Measurements from ENCODE around the gene HTR5A.

Gene HTR5A

DNA sequence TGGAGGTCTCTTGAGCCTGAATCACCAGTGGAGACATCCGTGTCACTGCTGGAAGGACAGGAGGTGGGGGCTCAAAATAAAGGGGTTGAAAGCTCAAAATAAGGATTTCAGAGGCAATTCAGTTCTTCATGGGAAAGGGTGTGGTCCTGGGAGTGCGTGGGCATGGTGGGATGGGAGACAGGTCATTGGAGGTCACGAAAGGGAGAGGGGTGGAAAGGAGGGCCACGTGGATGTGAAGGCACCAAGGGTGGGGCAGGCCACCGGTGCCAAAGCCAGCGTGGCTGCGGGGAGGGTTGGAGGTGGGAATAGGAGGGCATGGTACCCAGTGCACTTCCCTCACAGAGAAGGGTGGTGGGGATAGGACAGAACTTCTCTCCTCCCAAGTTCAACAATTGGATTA lies 59.7 kb downstream of the HTR5A start:
- H3K79me2 ChIP-seq (ENCODE audit: low read length): no peaks in the 10 kb centered on the region
- peaks cover 9% of the 10 kb centered on the region for H3K9me3 ChIP-seq (ENCODE audit: insufficient read depth, low read length)
- H3K4me2 ChIP-seq (ENCODE audit: low read length): no peak overlapping the region
- H2AFZ ChIP-seq (ENCODE audit: low read depth, low read length): no peak overlapping the region
- no peak overlapping the region for H3K4me3 ChIP-seq (ENCODE audit: low read length)
- peaks cover 8% of the 10 kb centered on the region for H3K36me3 ChIP-seq (replicated peaks; ENCODE audit: low read depth, low read length)
- H4K20me1 ChIP-seq (ENCODE audit: insufficient read depth, low read length): no peaks in the 10 kb centered on the region
- H3K27ac ChIP-seq (ENCODE audit: low read length): no peak overlapping the region
- TF ChIP-seq, protein P1, sequence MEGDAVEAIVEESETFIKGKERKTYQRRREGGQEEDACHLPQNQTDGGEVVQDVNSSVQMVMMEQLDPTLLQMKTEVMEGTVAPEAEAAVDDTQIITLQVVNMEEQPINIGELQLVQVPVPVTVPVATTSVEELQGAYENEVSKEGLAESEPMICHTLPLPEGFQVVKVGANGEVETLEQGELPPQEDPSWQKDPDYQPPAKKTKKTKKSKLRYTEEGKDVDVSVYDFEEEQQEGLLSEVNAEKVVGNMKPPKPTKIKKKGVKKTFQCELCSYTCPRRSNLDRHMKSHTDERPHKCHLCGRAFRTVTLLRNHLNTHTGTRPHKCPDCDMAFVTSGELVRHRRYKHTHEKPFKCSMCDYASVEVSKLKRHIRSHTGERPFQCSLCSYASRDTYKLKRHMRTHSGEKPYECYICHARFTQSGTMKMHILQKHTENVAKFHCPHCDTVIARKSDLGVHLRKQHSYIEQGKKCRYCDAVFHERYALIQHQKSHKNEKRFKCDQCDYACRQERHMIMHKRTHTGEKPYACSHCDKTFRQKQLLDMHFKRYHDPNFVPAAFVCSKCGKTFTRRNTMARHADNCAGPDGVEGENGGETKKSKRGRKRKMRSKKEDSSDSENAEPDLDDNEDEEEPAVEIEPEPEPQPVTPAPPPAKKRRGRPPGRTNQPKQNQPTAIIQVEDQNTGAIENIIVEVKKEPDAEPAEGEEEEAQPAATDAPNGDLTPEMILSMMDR (IDR thresholded peaks at IDR 0.05; ENCODE audit: low read depth, low read length): no peak
- no peak for TF ChIP-seq EZH2phosphoT487 (IDR thresholded peaks at IDR 0.05; ENCODE audit: low read depth)
- no peak overlapping the region for H3K9ac ChIP-seq (ENCODE audit: low read length)
- H3K4me1 ChIP-seq (ENCODE audit: low read length): peaks cover 7% of the 10 kb centered on the region
- H3K27me3 ChIP-seq (ENCODE audit: low read depth, low read length): no peaks in the 10 kb centered on the region

DNA sequence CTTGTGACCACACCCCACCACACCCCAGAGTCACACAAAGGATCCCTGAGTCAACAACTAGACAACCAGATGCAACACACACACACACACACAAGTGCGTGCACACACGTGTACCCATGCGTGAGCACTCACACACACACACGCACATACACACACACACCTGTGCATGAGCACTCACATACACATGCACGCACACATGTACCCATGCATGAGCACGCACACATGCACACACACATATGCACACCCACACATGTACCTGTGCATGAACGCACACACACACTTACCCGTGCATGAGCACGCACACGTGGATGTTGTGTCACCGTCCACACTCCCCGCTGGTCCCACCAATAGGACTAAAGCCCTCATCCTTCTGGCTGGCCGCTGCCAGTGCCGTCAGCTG lies 60.4 kb downstream of the HTR5A start:
- H3K36me3 ChIP-seq (replicated peaks; ENCODE audit: low read depth, low read length): peaks cover 1% of the 10 kb centered on the region
- H3K27me3 ChIP-seq (ENCODE audit: low read depth, low read length): no peaks in the 10 kb centered on the region

DNA sequence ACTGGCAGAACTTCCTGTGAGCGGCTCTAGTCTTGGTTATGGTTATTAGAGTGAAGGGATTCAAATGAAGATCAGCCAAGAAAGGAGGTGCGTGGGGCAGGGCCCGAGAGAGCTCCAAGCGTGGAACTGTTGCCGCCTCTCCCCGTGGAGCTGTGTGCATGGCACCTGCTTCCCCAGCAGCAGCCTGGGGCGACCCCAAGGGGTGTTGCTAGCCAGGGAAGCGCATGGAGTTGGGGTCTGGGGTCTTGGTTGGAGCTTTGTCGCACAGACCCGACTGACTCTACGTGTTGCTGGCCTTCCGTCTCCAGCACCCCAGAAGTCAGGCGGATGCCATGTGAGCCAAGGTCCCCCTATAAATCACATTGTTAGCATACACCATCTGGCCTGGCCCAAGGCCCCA lies 61.0 kb downstream of the HTR5A start:
- Histone ChIP-seq H3K4me1 (ENCODE audit: low read length) (no peaks in the 10 kb centered on the region), H3K36me3 (replicated peaks; ENCODE audit: low read depth, low read length) (no peaks in the 10 kb centered on the region), H3K27me3 (ENCODE audit: low read depth, low read length) (no peaks in the 10 kb centered on the region), H3K27ac (ENCODE audit: low read length) (no peak overlapping the region), H3K4me3 (ENCODE audit: low read length) (no peak overlapping the region), H3K4me2 (ENCODE audit: low read length) (no peak overlapping the region), H2AFZ (ENCODE audit: low read depth, low read length) (no peak overlapping the region), H3K9me3 (ENCODE audit: insufficient read depth, low read length) (no peaks in the 10 kb centered on the region), H4K20me1 (ENCODE audit: insufficient read depth, low read length) (no peaks in the 10 kb centered on the region), H3K79me2 (ENCODE audit: low read length) (no peaks in the 10 kb centered on the region), H3K9ac (ENCODE audit: low read length) (no peak overlapping the region)
- no peak for TF ChIP-seq EZH2phosphoT487 (IDR thresholded peaks at IDR 0.05; ENCODE audit: low read depth)
- TF ChIP-seq, protein P1 (IDR thresholded peaks at IDR 0.05; ENCODE audit: low read depth, low read length): no peak

More for the DNA sequence above, 60.4 kb downstream of the HTR5A start:
- Histone ChIP-seq H3K4me2 (ENCODE audit: low read length) (no peak overlapping the region), H3K9ac (ENCODE audit: low read length) (no peak overlapping the region), H3K9me3 (ENCODE audit: insufficient read depth, low read length) (peaks cover 2% of the 10 kb centered on the region; the same call in 1 of the 2 replicates), H3K79me2 (ENCODE audit: low read length) (no peaks in the 10 kb centered on the region), H2AFZ (ENCODE audit: low read depth, low read length) (no peak overlapping the region), H4K20me1 (ENCODE audit: insufficient read depth, low read length) (no peaks in the 10 kb centered on the region), H3K27ac (ENCODE audit: low read length) (no peak overlapping the region), H3K4me3 (ENCODE audit: low read length) (no peak overlapping the region), H3K4me1 (ENCODE audit: low read length) (no peaks in the 10 kb centered on the region)
- no peak for TF ChIP-seq EZH2phosphoT487 (IDR thresholded peaks at IDR 0.05; ENCODE audit: low read depth)
- TF ChIP-seq, protein P1 (IDR thresholded peaks at IDR 0.05; ENCODE audit: low read depth, low read length): no peak

DNA sequence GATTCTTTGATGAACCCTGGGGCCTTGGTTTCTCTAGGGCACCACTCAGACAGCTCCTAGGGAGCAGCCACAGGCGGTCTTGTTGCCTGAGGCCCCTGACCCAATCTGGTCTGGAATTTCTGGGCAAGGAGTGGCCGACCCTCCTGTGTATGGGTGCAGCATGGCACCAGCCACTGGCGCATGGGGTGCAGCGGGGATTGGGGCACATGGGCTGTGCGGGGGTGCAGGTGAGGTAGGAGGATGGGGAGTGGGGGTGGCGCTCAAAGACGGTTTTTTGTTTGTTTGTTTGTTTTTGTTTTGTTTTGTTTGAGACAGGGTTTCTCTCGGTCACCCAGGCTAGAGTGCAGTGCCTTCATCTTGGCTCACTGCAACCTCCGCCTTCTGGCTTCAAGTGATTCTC lies 62.3 kb downstream of the HTR5A start:
- Histone ChIP-seq H3K9ac (ENCODE audit: low read length) (no peak overlapping the region), H4K20me1 (ENCODE audit: insufficient read depth, low read length) (no peaks in the 10 kb centered on the region), H3K36me3 (replicated peaks; ENCODE audit: low read depth, low read length) (no peaks in the 10 kb centered on the region), H3K79me2 (ENCODE audit: low read length) (no peaks in the 10 kb centered on the region), H3K9me3 (ENCODE audit: insufficient read depth, low read length) (no peaks in the 10 kb centered on the region), H3K4me1 (ENCODE audit: low read length) (no peaks in the 10 kb centered on the region), H2AFZ (ENCODE audit: low read depth, low read length) (no peak overlapping the region), H3K27me3 (ENCODE audit: low read depth, low read length) (no peaks in the 10 kb centered on the region), H3K27ac (ENCODE audit: low read length) (no peak overlapping the region), H3K4me2 (ENCODE audit: low read length) (no peak overlapping the region), H3K4me3 (ENCODE audit: low read length) (no peak overlapping the region)
- TF ChIP-seq, protein P1 (IDR thresholded peaks at IDR 0.05; ENCODE audit: low read depth, low read length): no peak
- TF ChIP-seq EZH2phosphoT487 (IDR thresholded peaks at IDR 0.05; ENCODE audit: low read depth): no peak
